ENCODE data around the gene RSPH4A. TPM values are rescaled to one million over a fixed set of nuclear protein-coding genes. Genes with fewer than 3 reads are reported as not detected.
A peak's percentile ranks its signal among the peaks of the same experiment; 100 is the strongest.

RSPH4A gene
- total and polyA plus RNA-seq, 2 donors (not counting 3 experiments of a cell fraction or from before 2014, with no cell fraction given) = 0.06 to 0.15 TPM

GRCh38 chr6:116666869-116667268, 50.6 kb downstream of the RSPH4A start:
- CTCF ChIA-PET = interaction anchor here (1.0 to 3.4 kb wide), 4 partner anchors 19 to 449 kb away, joined by 3 to 18 read pairs (median 3); no protein-coding TSS in a partner anchor

More at GRCh38 chr6:116666869-116667268, 50.6 kb downstream of the RSPH4A start:
- DNase-seq (ENCODE audit: low read depth, low spot score) = peak; percentile 4
- peaks cover 17% of the 10 kb centered on the region for H3K4me1 ChIP-seq (ENCODE audit: control insufficient read depth, extremely low read depth, insufficient read depth, low read length)
- POLR2A ChIA-PET = no interaction called here
- H3K36me3 ChIP-seq (ENCODE audit: control insufficient read depth in 2 of 2, extremely low read depth in 1 of 2, insufficient read depth in 2 of 2, low read length in 2 of 2) = no peaks in the 10 kb centered on the region
- H3K9ac ChIP-seq (replicated peaks; ENCODE audit: extremely low read depth, insufficient read depth, low read length) = no peak overlapping the region
- H3K79me2 ChIP-seq (ENCODE audit: control insufficient read depth, insufficient read depth, low read length) = peaks cover 55% of the 10 kb centered on the region
- no peak overlapping the region for H3K27ac ChIP-seq (ENCODE audit: insufficient read depth, low read depth, low read length)
- peak overlapping the region; percentile 50 for H3K4me2 ChIP-seq (ENCODE audit: insufficient read depth, low read length)
- H2AFZ ChIP-seq (ENCODE audit: low read depth, low read length) = no peak overlapping the region
- dilution Hi-C loops (cut with MboI; ENCODE audit: extremely low pct_ligation_motif_present, low sequenced_read_pairs) (no loop called here), intact Hi-C loops (cut with micrococcal nuclease) (no loop called here)
- no peaks in the 10 kb centered on the region for H3K9me1 ChIP-seq (replicated peaks; ENCODE audit: control insufficient read depth, extremely low read depth, insufficient read depth, low read length)
- BruUV-seq (replicated peaks) = no TSS peak
- H4K20me1 ChIP-seq (replicated peaks; ENCODE audit: control insufficient read depth, extremely low read depth, insufficient read depth, low read length) = no peaks in the 10 kb centered on the region
- no peaks in the 10 kb centered on the region for H3K9me3 ChIP-seq (replicated peaks; ENCODE audit: control insufficient read depth, insufficient read depth, low read length)
- no peak overlapping the region for H3K4me3 ChIP-seq (replicated peaks in 1 of 3; ENCODE audit: insufficient read depth in 1 of 3, low read depth in 1 of 3, low read length in 3 of 3)
- peak; percentile 4 for FAIRE-seq
- TF ChIP-seq EZH2 (IDR thresholded peaks at IDR 0.05; ENCODE audit: borderline replicate concordance, low read depth, low read length, severe bottlenecking) = no peak
- no peak for TF ChIP-seq CTCF (IDR thresholded peaks at IDR 0.05; ENCODE audit: extremely low read depth in 1 of 2, insufficient read depth in 1 of 2, low read depth in 1 of 2, low read length in 2 of 2)
- no peak for TF ChIP-seq POLR2AphosphoS5 (IDR thresholded peaks at IDR 0.05; ENCODE audit: insufficient read depth, low read depth, low read length)
- TF ChIP-seq FOS (IDR thresholded peaks at IDR 0.05; ENCODE audit: borderline replicate concordance, insufficient read depth, low read length) = no peak
- no peaks in the 10 kb centered on the region for H3K27me3 ChIP-seq (ENCODE audit: control insufficient read depth in 2 of 2, insufficient read depth in 2 of 2, low read length in 2 of 2)
